GM06990 (cell line): ENCODE data around the gene GOLGA6L2.

Source experiments
- DNase-seq: peaks from one replicate; pipeline ENCODE4 v3.0.0-alpha.2; 2011; ENCODE audit not compliant: insufficient read length; ENCODE audit errors: extremely low read depth
- H3K27me3 ChIP-seq: replicated peaks from 2 replicates; pipeline ENCODE4 v1.6.0; 2011; ENCODE audit warnings: low read length; ENCODE audit not compliant: control insufficient read depth, insufficient read depth
- H3K36me3 ChIP-seq: 2 replicates; pipeline ENCODE4 v1.5.1; 2011; ENCODE audit warnings: low read length; ENCODE audit not compliant: control insufficient read depth, insufficient read depth
- H3K4me3 ChIP-seq: replicated peaks from 2 replicates; pipeline ENCODE4 v1.5.1; 2011; ENCODE audit warnings: low read depth, mild to moderate bottlenecking, control low read depth, low read length
- TF ChIP-seq, protein P1 (sequence below): IDR thresholded peaks from 2 replicates; pipeline ENCODE4 v1.5.1; 2011; ENCODE audit warnings: low read length, control low read depth, mild to moderate bottlenecking, inconsistent platforms; ENCODE audit not compliant: insufficient read depth, poor library complexity, severe bottlenecking

Gene GOLGA6L2, protein sequence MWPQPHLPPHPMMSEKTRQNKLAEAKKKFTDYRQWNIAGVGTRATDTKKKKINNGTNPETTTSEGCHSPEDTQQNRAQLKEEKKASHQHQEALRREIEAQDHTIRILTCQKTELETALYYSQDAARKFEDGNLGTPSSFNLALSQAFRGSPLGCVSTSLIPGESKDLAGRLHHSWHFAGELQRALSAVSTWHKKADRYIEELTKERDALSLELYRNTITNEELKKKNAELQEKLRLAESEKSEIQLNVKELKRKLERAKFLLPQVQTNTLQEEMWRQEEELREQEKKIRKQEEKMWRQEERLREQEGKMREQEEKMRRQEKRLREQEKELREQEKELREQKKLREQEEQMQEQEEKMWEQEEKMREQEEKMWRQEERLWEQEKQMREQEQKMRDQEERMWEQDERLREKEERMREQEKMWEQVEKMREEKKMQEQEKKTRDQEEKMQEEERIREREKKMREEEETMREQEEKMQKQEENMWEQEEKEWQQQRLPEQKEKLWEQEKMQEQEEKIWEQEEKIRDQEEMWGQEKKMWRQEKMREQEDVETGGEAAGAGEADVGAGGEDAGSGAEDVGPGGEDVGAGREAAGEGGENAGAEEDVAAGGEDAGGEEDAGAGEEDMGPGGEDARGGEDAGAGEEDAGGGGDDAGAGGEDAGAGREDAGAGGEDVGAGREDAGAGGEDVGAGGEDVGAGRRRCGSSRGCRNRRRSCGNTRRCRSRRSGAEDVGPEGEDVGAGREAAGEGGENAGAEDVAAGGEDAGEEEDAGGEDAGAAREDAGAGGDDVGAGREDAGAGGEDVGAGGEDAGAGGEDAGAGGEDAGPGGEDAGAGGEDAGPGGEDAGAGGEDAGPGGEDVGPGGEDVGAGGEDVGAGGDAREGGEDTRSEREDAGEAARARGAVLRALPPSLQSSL

DNA sequence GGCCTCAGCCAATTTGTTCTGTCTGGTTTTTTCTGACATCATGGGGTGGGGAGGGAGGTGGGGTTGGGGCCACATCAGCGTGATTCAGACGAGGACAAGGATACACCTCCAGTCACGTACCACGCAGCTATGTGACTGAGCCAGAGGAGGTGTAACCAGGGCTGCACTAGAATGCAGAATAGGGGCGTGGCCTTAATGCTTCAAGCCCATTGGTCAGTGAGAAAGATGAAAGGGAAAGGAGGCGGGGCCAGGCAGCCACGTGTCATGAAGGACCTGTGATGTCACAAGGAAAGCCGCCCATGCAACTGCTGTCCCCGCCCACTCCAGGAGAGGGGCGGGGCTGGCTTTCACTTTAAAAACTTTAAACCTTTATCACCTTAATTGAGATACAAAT lies at the start of gene GOLGA6L2:
GOLGA6L2 (minus strand) TSS at position 137 of the 394 bp plus-strand sequence; CDS start at position 75, 62 bp downstream.
- no peak for DNase-seq
- TF ChIP-seq, protein P1, sequence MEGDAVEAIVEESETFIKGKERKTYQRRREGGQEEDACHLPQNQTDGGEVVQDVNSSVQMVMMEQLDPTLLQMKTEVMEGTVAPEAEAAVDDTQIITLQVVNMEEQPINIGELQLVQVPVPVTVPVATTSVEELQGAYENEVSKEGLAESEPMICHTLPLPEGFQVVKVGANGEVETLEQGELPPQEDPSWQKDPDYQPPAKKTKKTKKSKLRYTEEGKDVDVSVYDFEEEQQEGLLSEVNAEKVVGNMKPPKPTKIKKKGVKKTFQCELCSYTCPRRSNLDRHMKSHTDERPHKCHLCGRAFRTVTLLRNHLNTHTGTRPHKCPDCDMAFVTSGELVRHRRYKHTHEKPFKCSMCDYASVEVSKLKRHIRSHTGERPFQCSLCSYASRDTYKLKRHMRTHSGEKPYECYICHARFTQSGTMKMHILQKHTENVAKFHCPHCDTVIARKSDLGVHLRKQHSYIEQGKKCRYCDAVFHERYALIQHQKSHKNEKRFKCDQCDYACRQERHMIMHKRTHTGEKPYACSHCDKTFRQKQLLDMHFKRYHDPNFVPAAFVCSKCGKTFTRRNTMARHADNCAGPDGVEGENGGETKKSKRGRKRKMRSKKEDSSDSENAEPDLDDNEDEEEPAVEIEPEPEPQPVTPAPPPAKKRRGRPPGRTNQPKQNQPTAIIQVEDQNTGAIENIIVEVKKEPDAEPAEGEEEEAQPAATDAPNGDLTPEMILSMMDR: no peak

DNA sequence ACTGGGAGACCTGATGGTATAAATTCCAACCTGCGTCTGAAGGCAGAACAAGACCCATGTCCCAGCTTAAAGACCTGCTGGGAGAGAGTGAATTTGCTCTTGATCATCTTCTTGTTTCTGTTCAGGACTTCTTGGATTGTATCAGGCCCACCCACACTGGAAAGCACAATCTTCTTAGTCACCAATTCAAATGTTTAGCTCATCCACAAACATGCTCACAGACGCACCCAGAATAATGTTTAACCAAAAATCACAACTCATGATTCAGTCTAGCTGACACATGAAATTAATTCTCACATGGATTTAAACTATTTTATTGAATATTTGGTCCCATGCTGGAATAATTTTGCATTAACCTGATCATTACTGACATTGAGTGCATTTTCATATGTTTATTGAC lies 37.8 kb upstream of the GOLGA6L2 start:
- no peaks in the 10 kb centered on the region for H3K27me3 ChIP-seq
- TF ChIP-seq, protein P1: no peak
- no peak for DNase-seq
- H3K4me3 ChIP-seq: no peak overlapping the region
- H3K36me3 ChIP-seq: no peaks in the 10 kb centered on the region

More for the DNA sequence above, at the start of gene GOLGA6L2:
- no peaks in the 10 kb centered on the region for H3K27me3 ChIP-seq
- H3K36me3 ChIP-seq: no peaks in the 10 kb centered on the region
- H3K4me3 ChIP-seq: no peak within 1 kb of the TSS

DNA sequence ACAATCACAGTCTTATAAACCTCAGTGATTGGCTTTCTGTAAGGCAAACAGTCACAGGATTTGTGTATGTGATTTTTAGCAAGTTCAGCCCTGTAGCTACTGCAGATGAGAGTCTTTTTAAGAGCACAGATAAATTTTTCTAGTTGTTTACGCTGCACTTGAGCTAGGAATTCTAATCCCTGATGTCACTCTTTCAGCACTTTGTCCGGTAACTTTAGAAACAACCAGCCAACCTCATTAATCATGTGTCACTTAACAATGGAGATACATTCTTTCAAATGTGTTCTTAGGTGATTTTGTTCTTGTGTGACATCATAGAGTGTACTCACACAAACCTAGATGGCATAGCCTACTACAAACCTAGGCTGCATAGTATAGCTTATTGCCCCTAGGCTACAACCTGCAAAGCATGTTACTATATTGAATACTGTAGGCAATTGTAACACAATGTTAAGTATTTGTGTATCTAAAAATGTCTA lies 36.8 kb upstream of the GOLGA6L2 start:
- no peak for DNase-seq
- H3K4me3 ChIP-seq: no peak overlapping the region
- TF ChIP-seq, protein P1: no peak
- H3K36me3 ChIP-seq: no peaks in the 10 kb centered on the region
- H3K27me3 ChIP-seq: no peaks in the 10 kb centered on the region

DNA sequence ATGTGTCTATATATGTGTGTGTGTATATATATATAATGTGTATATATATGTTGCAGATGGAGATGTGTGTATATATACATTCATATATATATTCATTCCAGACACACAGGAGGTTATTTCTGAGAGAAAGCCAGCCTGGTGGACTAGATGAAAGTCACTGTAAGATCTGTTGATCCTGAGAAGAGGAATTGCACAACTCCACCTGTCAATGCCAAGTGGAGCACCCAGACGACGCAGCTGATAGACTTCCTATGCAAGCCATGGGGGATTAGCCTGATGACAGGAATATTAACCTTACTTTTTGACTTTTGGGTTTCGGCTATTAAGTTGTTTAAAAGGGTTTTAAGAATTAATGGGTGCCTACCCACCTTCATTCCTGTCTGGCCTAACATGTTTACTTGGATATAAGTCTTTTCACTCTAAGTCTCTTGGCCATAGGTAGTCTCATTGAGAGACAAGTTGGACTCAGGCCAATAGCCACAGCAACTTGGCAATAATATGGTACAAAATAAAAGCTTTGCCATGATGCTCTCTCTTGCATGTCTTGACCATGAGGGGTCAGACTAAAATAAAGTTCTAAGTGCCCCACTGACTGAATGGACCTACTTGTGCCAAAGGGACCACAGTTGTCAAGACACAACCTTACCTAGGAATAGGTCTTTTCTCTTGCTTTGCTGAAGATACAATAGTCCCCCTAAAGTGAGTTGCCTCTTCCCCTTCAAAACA lies 35.9 kb upstream of the GOLGA6L2 start:
- TF ChIP-seq, protein P1: no peak
- no peaks in the 10 kb centered on the region for H3K36me3 ChIP-seq
- no peak for DNase-seq
- H3K4me3 ChIP-seq: no peak overlapping the region
- H3K27me3 ChIP-seq: no peaks in the 10 kb centered on the region

DNA sequence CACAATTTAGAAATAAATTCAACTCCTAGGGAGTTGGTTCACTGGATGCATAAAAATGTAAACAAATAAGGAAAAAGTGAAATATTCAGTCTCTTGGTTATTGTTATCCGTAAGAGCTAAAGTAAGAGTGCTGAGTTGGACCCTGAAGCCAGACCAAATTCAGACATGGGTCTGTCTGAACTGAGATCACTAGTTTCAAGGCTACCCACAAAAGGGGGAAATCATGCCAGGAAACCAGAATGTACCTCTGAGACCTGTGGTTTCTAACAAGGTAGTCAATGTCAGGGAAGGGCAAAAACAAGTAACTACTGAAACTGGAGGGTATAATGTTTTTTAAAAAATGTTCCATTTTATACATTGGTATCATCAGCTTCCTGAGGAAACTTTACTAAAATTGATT lies 35.2 kb upstream of the GOLGA6L2 start:
- H3K36me3 ChIP-seq: no peaks in the 10 kb centered on the region
- no peak overlapping the region for H3K4me3 ChIP-seq
- H3K27me3 ChIP-seq: no peaks in the 10 kb centered on the region
- DNase-seq: no peak
- TF ChIP-seq, protein P1: no peak
